Activated CD4-positive, alpha-beta T cell treated with anti-CD3 and anti-CD28 coated beads, Interleukin-2, amount 50 U/mL, for 1 hour (primary cell): ENCODE data around the gene GNS.
"Not testable (repeated sequence)": the region's sequence is repeated elsewhere in the genome, so short reads cannot be mapped to it uniquely, and the experiment has no call there.

Experiments
- DNase-seq: peaks from one replicate; pipeline ENCODE4 v3.0.0-alpha.2; 2020

GNS gene

GRCh38 chr12:64694130-64695040 is 64.8 kb downstream of the GNS start:
- DNase-seq, result no peak

GRCh38 chr12:64691795-64692583 is 67.2 kb downstream of the GNS start:
- DNase-seq, result no peak

- DNase-seq, result no peak
Measured at GRCh38 chr12:64691227-64691794, 67.9 kb downstream of the GNS start.

- not testable (repeated sequence) for DNase-seq
Measured at GRCh38 chr12:64690236-64690635, 69.0 kb downstream of the GNS start.

- no peak for DNase-seq
Measured at GRCh38 chr12:64688715-64689114, 70.5 kb downstream of the GNS start.

- no peak for DNase-seq
Measured at GRCh38 chr12:64688219-64688618, 71.0 kb downstream of the GNS start.

- DNase-seq, result no peak
Measured at GRCh38 chr12:64687816-64688215, 71.4 kb downstream of the GNS start.

GRCh38 chr12:64685605-64686004 is 73.6 kb downstream of the GNS start:
- DNase-seq, result no peak

GRCh38 chr12:64685050-64685449 is 74.2 kb downstream of the GNS start:
- peak; percentile 31 for DNase-seq

GRCh38 chr12:64683816-64684543 is 75.2 kb downstream of the GNS start:
- DNase-seq, result no peak

- no peak for DNase-seq
Measured at GRCh38 chr12:64682572-64683277, 76.5 kb downstream of the GNS start.

- DNase-seq, result peak; percentile 25
Measured at GRCh38 chr12:64681200-64682052, 77.8 kb downstream of the GNS start.

GRCh38 chr12:64680235-64680634 is 79.0 kb downstream of the GNS start:
- DNase-seq, result peak; percentile 21

GRCh38 chr12:64679487-64680001 is 79.7 kb downstream of the GNS start:
- peak; percentile 72 for DNase-seq

- peak; percentile 29 for DNase-seq
Measured at GRCh38 chr12:64678835-64679234, 80.4 kb downstream of the GNS start.

GRCh38 chr12:64678248-64678647 is 81.0 kb downstream of the GNS start:
- DNase-seq, result no peak

GRCh38 chr12:64675795-64676194 is 83.4 kb downstream of the GNS start:
- DNase-seq, result no peak

GRCh38 chr12:64674367-64674922 is 84.8 kb downstream of the GNS start:
- DNase-seq, result peak; percentile 64

GRCh38 chr12:64673490-64674169 is 85.6 kb downstream of the GNS start:
- DNase-seq, result no peak

- DNase-seq, result peak; percentile 37
Measured at GRCh38 chr12:64672925-64673409, 86.2 kb downstream of the GNS start.
